ENCODE results near the gene KRT72.

The KRT72 gene

GRCh38 chr12:52543985-52544883 is 57.0 kb downstream of the KRT72 start:
- Mint-ChIP-seq H3K27ac (no peak overlapping the region), H3K9me3 (no peaks in the 10 kb centered on the region), H3K27me3 (peaks cover 3% of the 10 kb centered on the region), H3K36me3 (ENCODE audit: low read depth) (no peaks in the 10 kb centered on the region), H3K4me3 (no peak overlapping the region), H3K4me1 (ENCODE audit: low read depth) (peaks cover 7% of the 10 kb centered on the region)
- intact Hi-C loops (cut with micrococcal nuclease), result no loop called here

- peaks cover 7% of the 10 kb centered on the region for H3K4me1 Mint-ChIP-seq (ENCODE audit: low read depth)
- no peaks in the 10 kb centered on the region for H3K36me3 Mint-ChIP-seq (ENCODE audit: low read depth)
- no peak overlapping the region for H3K4me3 Mint-ChIP-seq
- H3K9me3 Mint-ChIP-seq, result no peaks in the 10 kb centered on the region
- intact Hi-C loops (cut with micrococcal nuclease), result no loop called here
- no peak overlapping the region for H3K27ac Mint-ChIP-seq
- peaks cover 4% of the 10 kb centered on the region for H3K27me3 Mint-ChIP-seq
Measured at GRCh38 chr12:52542785-52543318, 58.4 kb downstream of the KRT72 start.

GRCh38 chr12:52542157-52542556 is 59.1 kb downstream of the KRT72 start:
- H3K9me3 Mint-ChIP-seq, result no peaks in the 10 kb centered on the region

GRCh38 chr12:52541709-52542108 is 59.6 kb downstream of the KRT72 start:
- Mint-ChIP-seq H3K27ac (no peak overlapping the region), H3K27me3 (peaks cover 9% of the 10 kb centered on the region), H3K4me1 (ENCODE audit: low read depth) (peaks cover 7% of the 10 kb centered on the region), H3K4me3 (no peak overlapping the region), H3K9me3 (no peaks in the 10 kb centered on the region), H3K36me3 (ENCODE audit: low read depth) (no peaks in the 10 kb centered on the region)
- intact Hi-C loops (cut with micrococcal nuclease), result no loop called here

More at GRCh38 chr12:52542157-52542556, 59.1 kb downstream of the KRT72 start:
- intact Hi-C loops (cut with micrococcal nuclease), result no loop called here
- no peak overlapping the region for H3K27ac Mint-ChIP-seq
- no peak overlapping the region for H3K4me3 Mint-ChIP-seq
- no peaks in the 10 kb centered on the region for H3K36me3 Mint-ChIP-seq (ENCODE audit: low read depth)
- H3K4me1 Mint-ChIP-seq (ENCODE audit: low read depth), result peaks cover 7% of the 10 kb centered on the region
- H3K27me3 Mint-ChIP-seq, result peaks cover 9% of the 10 kb centered on the region

GRCh38 chr12:52540531-52540930 is 60.7 kb downstream of the KRT72 start:
- H3K27ac Mint-ChIP-seq, result no peak overlapping the region
- H3K4me1 Mint-ChIP-seq (ENCODE audit: low read depth), result peaks cover 7% of the 10 kb centered on the region
- no peaks in the 10 kb centered on the region for H3K36me3 Mint-ChIP-seq (ENCODE audit: low read depth)
- no peak overlapping the region for H3K4me3 Mint-ChIP-seq
- H3K27me3 Mint-ChIP-seq, result peaks cover 7% of the 10 kb centered on the region
- intact Hi-C loops (cut with micrococcal nuclease), result no loop called here
- H3K9me3 Mint-ChIP-seq, result no peaks in the 10 kb centered on the region

- Mint-ChIP-seq H3K4me3 (no peak overlapping the region), H3K9me3 (no peaks in the 10 kb centered on the region), H3K4me1 (ENCODE audit: low read depth) (peaks cover 7% of the 10 kb centered on the region), H3K27ac (no peak overlapping the region), H3K36me3 (ENCODE audit: low read depth) (no peaks in the 10 kb centered on the region), H3K27me3 (peaks cover 7% of the 10 kb centered on the region)
- intact Hi-C loops (cut with micrococcal nuclease), result no loop called here
Measured at GRCh38 chr12:52539821-52540173, 61.5 kb downstream of the KRT72 start.

- H3K27ac Mint-ChIP-seq, result no peak overlapping the region
- H3K27me3 Mint-ChIP-seq, result peaks cover 8% of the 10 kb centered on the region
- peaks cover 7% of the 10 kb centered on the region for H3K4me1 Mint-ChIP-seq (ENCODE audit: low read depth)
- intact Hi-C loops (cut with micrococcal nuclease), result no loop called here
- H3K36me3 Mint-ChIP-seq (ENCODE audit: low read depth), result no peaks in the 10 kb centered on the region
- no peak overlapping the region for H3K4me3 Mint-ChIP-seq
- H3K9me3 Mint-ChIP-seq, result no peaks in the 10 kb centered on the region
Measured at GRCh38 chr12:52539083-52539820, 62.0 kb downstream of the KRT72 start.

GRCh38 chr12:52537101-52537500 is 64.2 kb downstream of the KRT72 start:
- peaks cover 7% of the 10 kb centered on the region for H3K4me1 Mint-ChIP-seq (ENCODE audit: low read depth)
- H3K27me3 Mint-ChIP-seq, result peaks cover 8% of the 10 kb centered on the region
- H3K4me3 Mint-ChIP-seq, result no peak overlapping the region
- no peaks in the 10 kb centered on the region for H3K9me3 Mint-ChIP-seq
- intact Hi-C loops (cut with micrococcal nuclease), result no loop called here
- H3K27ac Mint-ChIP-seq, result no peak overlapping the region
- no peaks in the 10 kb centered on the region for H3K36me3 Mint-ChIP-seq (ENCODE audit: low read depth)

Measured in dendritic cell treated with granulocyte-macrophage colony-stimulating factor and Interleukin-4, amounts not matched to agents 40 ng/mL and 50 ng/mL, for 4 days (primary cell).